ENCODE measurements around the gene KCNH5. TPM values are rescaled to one million over a fixed set of nuclear protein-coding genes. Genes with fewer than 3 reads are reported as not detected.

Gene KCNH5
- total and polyA plus RNA-seq, 2 donors (not counting 1 experiment from before 2014, with no cell fraction given), result 0.03 to 0.83 TPM

- Histone ChIP-seq H3K27ac (ENCODE audit: insufficient read depth, low read length) (no peak overlapping the region), H3K79me2 (ENCODE audit: control insufficient read depth, insufficient read depth, low read length) (no peaks in the 10 kb centered on the region), H2AFZ (ENCODE audit: low read length) (no peak overlapping the region), H3K9me3 (ENCODE audit: control insufficient read depth, insufficient read depth, low read depth, low read length) (no peaks in the 10 kb centered on the region), H3K4me1 (ENCODE audit: control insufficient read depth, extremely low read depth, insufficient read depth, low read length) (no peaks in the 10 kb centered on the region), H4K20me1 (ENCODE audit: control insufficient read depth, extremely low read depth, insufficient read depth, low read length) (no peaks in the 10 kb centered on the region), H3K27me3 (ENCODE audit: control insufficient read depth, insufficient read depth, low read length) (no peaks in the 10 kb centered on the region), H3K4me3 (replicated peaks in 1 of 4; ENCODE audit: control extremely low read depth in 1 of 4, insufficient read depth in 1 of 4, low read depth in 3 of 4, low read length in 4 of 4) (no peak overlapping the region), H3K4me2 (ENCODE audit: extremely low read depth, insufficient read depth, low read length) (no peak overlapping the region), H3K9ac (ENCODE audit: insufficient read depth, low read length) (no peak overlapping the region), H3K36me3 (ENCODE audit: control insufficient read depth, insufficient read depth, low read length) (no peaks in the 10 kb centered on the region)
- no peak for TF ChIP-seq EZH2 (IDR thresholded peaks at IDR 0.05; ENCODE audit: low read length, missing control alignments)
- DNase-seq (ENCODE audit: low read depth in 2 of 2), result peak in 1 of 2 donors; percentile 5
Measured at GRCh38 chr14:62885451-62885850, 159.8 kb downstream of the KCNH5 start.

- no peak overlapping the region for H3K4me2 ChIP-seq (ENCODE audit: extremely low read depth, insufficient read depth, low read length)
- DNase-seq (ENCODE audit: low read depth in 2 of 2), result no peak
- no peak overlapping the region for H3K27ac ChIP-seq (ENCODE audit: insufficient read depth, low read length)
- no peak overlapping the region for H3K4me3 ChIP-seq (replicated peaks in 1 of 4; ENCODE audit: control extremely low read depth in 1 of 4, insufficient read depth in 1 of 4, low read depth in 3 of 4, low read length in 4 of 4)
- H4K20me1 ChIP-seq (ENCODE audit: control insufficient read depth, extremely low read depth, insufficient read depth, low read length), result no peaks in the 10 kb centered on the region
- H3K9me3 ChIP-seq (ENCODE audit: control insufficient read depth, insufficient read depth, low read depth, low read length), result no peaks in the 10 kb centered on the region
- no peaks in the 10 kb centered on the region for H3K79me2 ChIP-seq (ENCODE audit: control insufficient read depth, insufficient read depth, low read length)
- H3K4me1 ChIP-seq (ENCODE audit: control insufficient read depth, extremely low read depth, insufficient read depth, low read length), result no peaks in the 10 kb centered on the region
- no peak overlapping the region for H2AFZ ChIP-seq (ENCODE audit: low read length)
- no peak for TF ChIP-seq CTCF (conservative IDR thresholded peaks at IDR 0.05 in 1 of 2, IDR thresholded peaks at IDR 0.05 in 1 of 2; ENCODE audit: low read depth in 1 of 2, low read length in 2 of 2)
- no peak for TF ChIP-seq EZH2 (IDR thresholded peaks at IDR 0.05; ENCODE audit: low read length, missing control alignments)
- H3K27me3 ChIP-seq (ENCODE audit: control insufficient read depth, insufficient read depth, low read length), result no peaks in the 10 kb centered on the region
- H3K9ac ChIP-seq (ENCODE audit: insufficient read depth, low read length), result no peak overlapping the region
- H3K36me3 ChIP-seq (ENCODE audit: control insufficient read depth, insufficient read depth, low read length), result no peaks in the 10 kb centered on the region
Measured at GRCh38 chr14:62882967-62883366, 162.3 kb downstream of the KCNH5 start.

- Histone ChIP-seq H3K4me3 (replicated peaks in 1 of 4; ENCODE audit: control extremely low read depth in 1 of 4, insufficient read depth in 1 of 4, low read depth in 3 of 4, low read length in 4 of 4) (no peak overlapping the region), H3K36me3 (ENCODE audit: control insufficient read depth, insufficient read depth, low read length) (no peaks in the 10 kb centered on the region), H2AFZ (ENCODE audit: low read length) (no peak overlapping the region), H3K79me2 (ENCODE audit: control insufficient read depth, insufficient read depth, low read length) (no peaks in the 10 kb centered on the region), H4K20me1 (ENCODE audit: control insufficient read depth, extremely low read depth, insufficient read depth, low read length) (no peaks in the 10 kb centered on the region), H3K4me2 (ENCODE audit: extremely low read depth, insufficient read depth, low read length) (no peak overlapping the region), H3K9ac (ENCODE audit: insufficient read depth, low read length) (no peak overlapping the region), H3K27ac (ENCODE audit: insufficient read depth, low read length) (no peak overlapping the region), H3K4me1 (ENCODE audit: control insufficient read depth, extremely low read depth, insufficient read depth, low read length) (no peaks in the 10 kb centered on the region), H3K27me3 (ENCODE audit: control insufficient read depth, insufficient read depth, low read length) (no peaks in the 10 kb centered on the region), H3K9me3 (ENCODE audit: control insufficient read depth, insufficient read depth, low read depth, low read length) (no peaks in the 10 kb centered on the region)
- no peak for TF ChIP-seq EZH2 (IDR thresholded peaks at IDR 0.05; ENCODE audit: low read length, missing control alignments)
- no peak for TF ChIP-seq CTCF (conservative IDR thresholded peaks at IDR 0.05 in 1 of 2, IDR thresholded peaks at IDR 0.05 in 1 of 2; ENCODE audit: low read depth in 1 of 2, low read length in 2 of 2)
- DNase-seq (ENCODE audit: low read depth in 2 of 2), result no peak
Measured at GRCh38 chr14:62866376-62866775, 178.9 kb downstream of the KCNH5 start.

Measured in fibroblast of lung (primary cell).